HepG2 (cell line): ENCODE measurements around the gene GMEB2. TPM values are rescaled to one million over a fixed set of nuclear protein-coding genes. Genes with fewer than 3 reads are reported as not detected.

ENCODE experiments used
- ARNT ChIP-seq: fragments of 450-650 bp; IDR thresholded peaks from 2 replicates; pipeline ENCODE4 v1.6.1; 2017
- CSRNP1 ChIP-seq: sonication (generic); formaldehyde crosslinking; IDR thresholded peaks from 2 replicates; pipeline ENCODE4 v1.8.1; 2023; ENCODE audit warnings: mild to moderate bottlenecking, missing genetic modification reagents
- FOXM1 ChIP-seq: sonication (generic); formaldehyde crosslinking; IDR thresholded peaks from 2 replicates; pipeline ENCODE4 v1.5.0; 2020; ENCODE audit warnings: missing genetic modification reagents
- GABPB1 ChIP-seq: IDR thresholded peaks from 2 replicates; pipeline ENCODE4 v1.6.1; 2016; ENCODE audit warnings: mild to moderate bottlenecking, missing genetic modification reagents, moderate library complexity, missing compliant biosample characterization
- IRF9 ChIP-seq: sonication (generic); formaldehyde crosslinking; IDR thresholded peaks from 2 replicates; pipeline ENCODE4 v1.8.0; 2022; ENCODE audit warnings: missing genetic modification reagents, mild to moderate bottlenecking, borderline replicate concordance
- KIAA2018 ChIP-seq: sonication (generic); formaldehyde crosslinking; IDR thresholded peaks from 2 replicates; pipeline ENCODE4 v1.5.0; 2020; ENCODE audit warnings: mild to moderate bottlenecking, missing genetic modification reagents, borderline replicate concordance
- POGK ChIP-seq: sonication (generic); formaldehyde crosslinking; conservative IDR thresholded peaks from 2 replicates; pipeline ENCODE4 v1.8.0; 2022; ENCODE audit warnings: mild to moderate bottlenecking, moderate library complexity, missing genetic modification reagents
- SOX6 ChIP-seq, 2 experiments: fragments of 450-650 bp in 1 of 2; sonication (generic) in 1 of 2; formaldehyde crosslinking in 1 of 2; IDR thresholded peaks; 2 replicates each; pipeline versions ENCODE4 v1.4.0 to v1.6.1; 2017 to 2020; ENCODE audit warnings: antibody characterized with exemption in 1 of 2, mild to moderate bottlenecking in 1 of 2, missing genetic modification reagents in 1 of 2
- TFAP4 ChIP-seq: sonication (generic); IDR thresholded peaks from 2 replicates; pipeline ENCODE4 v1.6.1; 2016; ENCODE audit warnings: low read depth, borderline replicate concordance
- ZNF260 ChIP-seq: sonication (generic); formaldehyde crosslinking; IDR thresholded peaks from 2 replicates; pipeline ENCODE4 v1.4.0; 2020; ENCODE audit warnings: missing genetic modification reagents, low read depth, mild to moderate bottlenecking, borderline replicate concordance
- ZNF597 ChIP-seq: sonication (generic); formaldehyde crosslinking; IDR thresholded peaks from 2 replicates; pipeline ENCODE4 v1.5.0; 2020; ENCODE audit warnings: missing genetic modification reagents
- ZNF615 ChIP-seq: sonication (generic); formaldehyde crosslinking; IDR thresholded peaks from 2 replicates; pipeline ENCODE4 v1.5.0; 2020; ENCODE audit warnings: mild to moderate bottlenecking, missing genetic modification reagents, borderline replicate concordance
- polyA plus RNA-seq, 8 experiments: library from polyadenylated mRNA; depleted of rRNA in 3 of 8; stranded (reverse) in 7 of 8; unstranded in 1 of 8; fragments of >200 nt; fragmentation: Illumina TruSeq in 4 of 8; extraction: Trizol in 4 of 8; gene quantifications; 2 replicates each; pipeline versions ENCODE4 v1.2.1 to v1.2.3, GENCODE V29; 2011 to 2016; ENCODE audit warnings: low read depth in 4 of 8, missing spikeins in 1 of 8, mixed read lengths in 1 of 8; ENCODE audit not compliant: insufficient read depth in 1 of 8
- total RNA-seq, 5 experiments: library from RNA; depleted of rRNA; stranded (reverse); fragments of >200 nt; fragmentation: Illumina TruSeq; extraction: Trizol; gene quantifications; 2 replicates each; pipeline ENCODE4 v1.2.3, GENCODE V29; 2016; ENCODE audit warnings: low read depth in 1 of 5

The GMEB2 gene
- total and polyA plus RNA-seq, 2 of the 13 experiments (the other 11 are each of a cell fraction or from before 2014, with no cell fraction given), result 10.6 to 12.4 TPM

GRCh38 chr20:63652192-63652980 is 25.5 kb upstream of the GMEB2 start (continued):
- TF ChIP-seq TFAP4, result peak; percentile 28; the same call in 1 of the 2 replicates
- no peak for TF ChIP-seq KIAA2018 (CRISPR knock-in tag)
- TF ChIP-seq ARNT, result no peak
- no peak for TF ChIP-seq FOXM1
- peak; percentile 19; the same call in 1 of the 2 replicates for TF ChIP-seq CSRNP1 (CRISPR knock-in tag)
- no peak; the same call in 1 of the 2 replicates for TF ChIP-seq POGK
- peak; percentile 35; the same call in 1 of the 2 replicates for TF ChIP-seq GABPB1 (CRISPR knock-in tag)
- no peak for TF ChIP-seq ZNF615 (CRISPR knock-in tag)
- TF ChIP-seq ZNF597 (CRISPR knock-in tag), result no peak
- TF ChIP-seq SOX6 (IDR thresholded peaks at IDR 0.05), result no peak
- TF ChIP-seq SOX6 (CRISPR knock-in tag; IDR thresholded peaks at IDR 0.05), result no peak; the same call in none of the 2 replicates
- TF ChIP-seq IRF9 (CRISPR knock-in tag), result peak; percentile 39; the same call in 1 of the 2 replicates
- TF ChIP-seq ZNF260 (CRISPR knock-in tag), result no peak
